HFF-Myc (cell line): Measurements from ENCODE around the gene LIPA.

Experiments
- DNase-seq: peaks from one replicate; pipeline ENCODE4 v3.0.0-alpha.2; 2011; ENCODE audit warnings: low read depth; ENCODE audit errors: extremely low read depth
- H3K4me3 ChIP-seq: replicated peaks from 2 replicates; pipeline ENCODE4 v1.5.1; 2011; ENCODE audit warnings: low read depth, mild to moderate bottlenecking, control low read depth, low read length
- CTCF ChIP-seq: IDR thresholded peaks from 2 replicates; pipeline ENCODE4 v1.5.1; 2012; ENCODE audit warnings: mild to moderate bottlenecking, low read depth, low read length, control low read depth; ENCODE audit errors: missing control alignments

Gene LIPA

DNA sequence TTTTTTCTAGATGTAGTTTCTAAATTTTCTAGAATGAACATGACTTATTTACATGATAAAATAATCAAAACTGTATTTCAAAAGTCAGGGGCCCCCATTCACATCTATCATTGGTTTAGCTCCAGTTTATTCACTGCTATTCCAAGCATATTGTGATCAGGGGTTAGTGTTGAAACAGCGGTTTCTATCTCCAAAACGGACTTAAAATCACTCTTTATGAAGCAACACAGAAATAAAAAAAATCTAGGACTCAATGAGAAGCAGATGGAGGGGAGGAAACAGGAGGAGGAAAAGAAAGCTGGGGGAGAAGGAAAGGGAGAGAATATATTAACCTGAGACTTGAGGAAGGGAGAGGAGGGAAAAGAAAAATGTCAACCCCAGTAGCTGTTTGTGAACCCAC is 29.7 kb downstream of the LIPA start:
- DNase-seq, result no peak
- no peak overlapping the region for H3K4me3 ChIP-seq
- no peak for TF ChIP-seq CTCF

GRCh38 chr10:89219513-89220218 is 31.9 kb downstream of the LIPA start:
- no peak overlapping the region for H3K4me3 ChIP-seq
- no peak for DNase-seq
- TF ChIP-seq CTCF, result no peak

- no peak for DNase-seq
- H3K4me3 ChIP-seq, result no peak overlapping the region
- TF ChIP-seq CTCF, result peak; percentile 55
These were observed 34.3 kb downstream of the LIPA start for GRCh38 chr10:89217057-89217990.

- TF ChIP-seq CTCF, result no peak
- no peak for DNase-seq
- H3K4me3 ChIP-seq, result no peak overlapping the region
These were observed 35.5 kb downstream of the LIPA start for GRCh38 chr10:89216056-89216455.

- no peak for TF ChIP-seq CTCF
- no peak for DNase-seq
- H3K4me3 ChIP-seq, result no peak overlapping the region
These were observed 36.1 kb downstream of the LIPA start for GRCh38 chr10:89215511-89215910.

DNA sequence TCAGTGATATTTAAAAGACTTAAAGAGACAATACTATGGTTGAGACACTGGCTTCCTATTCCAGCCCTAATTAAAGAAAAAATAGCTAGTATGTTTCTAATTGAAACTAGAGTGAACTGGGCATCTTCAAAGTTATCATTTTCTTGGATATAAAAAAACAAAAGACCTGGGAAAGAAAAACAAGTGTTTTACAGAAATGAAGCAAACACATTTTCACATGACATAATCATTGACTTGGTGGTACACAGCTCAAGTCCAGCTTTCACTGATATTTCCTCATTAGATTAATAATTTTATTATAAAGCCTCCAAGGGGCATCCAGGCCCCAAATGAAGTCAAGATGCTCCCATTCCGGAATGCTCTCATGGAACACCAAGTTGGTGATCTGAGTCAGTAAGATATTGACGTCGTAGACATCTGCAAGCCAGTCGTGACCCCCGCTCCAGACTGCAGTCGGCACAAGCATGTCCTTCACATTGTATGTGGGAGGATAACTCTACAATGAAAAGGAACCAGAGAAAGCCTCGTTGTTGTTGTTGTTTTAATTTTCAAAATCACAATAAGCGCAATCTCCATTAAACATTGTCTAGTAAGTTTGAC is 36.9 kb downstream of the LIPA start:
- no peak for TF ChIP-seq CTCF
- H3K4me3 ChIP-seq, result no peak overlapping the region
- no peak for DNase-seq
